Activated naive CD8-positive, alpha-beta T cell treated with anti-CD3 and anti-CD28 coated beads, Interleukin-2, amount 10 ng/mL, durations not matched to agents 7 days and 5 days (primary cell): ENCODE results near the gene SNX18. TPM values are rescaled to one million over a fixed set of nuclear protein-coding genes. Genes with fewer than 3 reads are reported as not detected.

Experiments used
- ATAC-seq: fragments of 150-1000 bp; cut with Tn5 transposase; one replicate; pipeline ENCODE4 v1.10.0; 2021; ENCODE audit warnings: low read depth, moderate library complexity
- POLR2A ChIA-PET: fragments of 350-600 bp; sonication (Branson Sonifier 250); formaldehyde crosslinking; loops from one replicate; lab custom pipeline; 2021; ENCODE audit warnings: antibody characterized with exemption; lab: Charles Lee
- DNase-seq: peaks from one replicate; pipeline ENCODE4 v3.0.0; 2021
- H3K27ac Mint-ChIP-seq: one replicate; pipeline ENCODE4 v1.8.0; 2022; ENCODE audit warnings: mild to moderate bottlenecking, mixed read lengths
- H3K27me3 Mint-ChIP-seq: one replicate; pipeline ENCODE4 v1.8.0; 2022; ENCODE audit warnings: mild to moderate bottlenecking, moderate library complexity, mixed read lengths
- H3K36me3 Mint-ChIP-seq: one replicate; pipeline ENCODE4 v1.8.0; 2021; ENCODE audit warnings: mild to moderate bottlenecking, mixed read lengths
- H3K4me1 Mint-ChIP-seq: one replicate; pipeline ENCODE4 v1.8.0; 2021; ENCODE audit warnings: mixed read lengths
- H3K4me3 Mint-ChIP-seq: one replicate; pipeline ENCODE4 v1.8.0; 2022; ENCODE audit warnings: mild to moderate bottlenecking, moderate library complexity, mixed read lengths
- H3K9me3 Mint-ChIP-seq: one replicate; pipeline ENCODE4 v1.8.0; 2021; ENCODE audit warnings: mixed read lengths
- total RNA-seq, 2 experiments: library from RNA; stranded (reverse); gene quantifications; one replicate each; pipeline ENCODE4 v1.2.3, GENCODE V29; 2021

The SNX18 gene
- total RNA-seq, 2 experiments from 2014 or later, result 24.6 to 26.2 TPM

DNA sequence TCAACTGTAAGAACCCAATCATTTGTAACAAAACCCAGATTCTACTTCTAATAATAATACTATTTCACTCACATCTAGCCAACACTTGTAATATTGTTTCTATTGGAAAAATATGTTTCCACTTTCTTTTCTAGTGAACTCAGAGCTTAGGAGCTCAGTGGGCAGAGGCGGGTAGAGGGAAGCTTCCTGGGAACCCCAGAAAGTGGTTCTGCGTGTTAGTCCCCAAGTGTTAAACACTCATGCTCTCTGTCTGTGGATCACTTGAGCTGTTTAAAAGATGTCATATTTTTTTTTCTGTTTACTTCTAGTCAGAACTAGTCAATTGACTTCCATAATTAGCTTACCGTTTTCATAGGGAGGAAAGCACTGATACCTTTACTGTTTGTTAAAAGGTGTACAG lies 20.6 kb downstream of the SNX18 start:
- no peak for DNase-seq
- Mint-ChIP-seq H3K9me3 (no peaks in the 10 kb centered on the region), H3K4me3 (no peak overlapping the region), H3K27ac (no peak overlapping the region), H3K36me3 (peaks cover 16% of the 10 kb centered on the region), H3K4me1 (peaks cover 8% of the 10 kb centered on the region), H3K27me3 (no peaks in the 10 kb centered on the region)
- POLR2A ChIA-PET, result no interaction called here
- ATAC-seq, result no peak

DNA sequence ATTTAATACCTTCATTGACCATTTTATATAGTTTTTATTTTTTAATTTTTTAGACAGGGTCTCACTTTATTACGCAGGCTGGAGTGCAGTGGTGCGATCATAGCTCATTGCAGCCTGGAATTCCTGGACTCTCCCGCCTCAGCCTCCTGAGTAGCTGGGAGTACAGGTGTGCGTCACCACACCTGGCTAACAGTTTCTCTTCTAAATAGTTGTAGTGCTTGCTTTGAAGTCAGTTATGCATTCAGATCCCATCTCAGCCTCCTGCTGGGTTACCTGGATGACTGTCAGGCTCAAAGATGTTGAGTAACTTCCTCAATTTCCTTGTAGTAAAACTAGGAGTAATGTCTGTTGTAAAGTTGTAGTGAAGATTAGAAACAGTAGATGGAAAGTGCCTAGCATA lies 21.4 kb downstream of the SNX18 start:
- no peak for ATAC-seq
- Mint-ChIP-seq H3K27ac (no peak overlapping the region), H3K4me3 (no peak overlapping the region), H3K36me3 (peaks cover 15% of the 10 kb centered on the region), H3K27me3 (no peaks in the 10 kb centered on the region), H3K9me3 (no peaks in the 10 kb centered on the region), H3K4me1 (peaks cover 8% of the 10 kb centered on the region)
- POLR2A ChIA-PET, result no interaction called here
- DNase-seq, result no peak

DNA sequence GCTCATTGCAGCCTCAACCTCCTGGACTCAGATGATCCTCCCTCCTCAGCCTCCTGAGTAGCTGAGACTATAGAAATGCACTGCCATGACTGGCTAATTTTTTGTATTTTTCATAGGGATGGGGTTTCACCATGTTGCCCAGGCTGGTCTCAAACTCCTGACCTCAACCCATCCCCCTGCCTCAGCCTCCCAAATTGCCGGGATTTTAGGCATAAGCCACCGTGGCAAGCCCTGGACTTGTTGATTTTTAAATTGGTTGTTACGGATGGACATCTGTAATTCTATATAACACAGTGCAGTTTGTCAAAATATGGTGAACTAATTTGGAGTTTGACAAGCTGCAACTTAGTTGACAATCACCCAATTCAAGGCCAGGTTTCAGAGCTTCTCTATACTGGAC lies 22.7 kb downstream of the SNX18 start:
- H3K27ac Mint-ChIP-seq, result no peak overlapping the region
- ATAC-seq (no peak), DNase-seq (no peak)
- peaks cover 14% of the 10 kb centered on the region for H3K36me3 Mint-ChIP-seq
- POLR2A ChIA-PET, result no interaction called here
- no peaks in the 10 kb centered on the region for H3K9me3 Mint-ChIP-seq
- no peak overlapping the region for H3K4me3 Mint-ChIP-seq
- peaks cover 6% of the 10 kb centered on the region for H3K4me1 Mint-ChIP-seq
- no peaks in the 10 kb centered on the region for H3K27me3 Mint-ChIP-seq

DNA sequence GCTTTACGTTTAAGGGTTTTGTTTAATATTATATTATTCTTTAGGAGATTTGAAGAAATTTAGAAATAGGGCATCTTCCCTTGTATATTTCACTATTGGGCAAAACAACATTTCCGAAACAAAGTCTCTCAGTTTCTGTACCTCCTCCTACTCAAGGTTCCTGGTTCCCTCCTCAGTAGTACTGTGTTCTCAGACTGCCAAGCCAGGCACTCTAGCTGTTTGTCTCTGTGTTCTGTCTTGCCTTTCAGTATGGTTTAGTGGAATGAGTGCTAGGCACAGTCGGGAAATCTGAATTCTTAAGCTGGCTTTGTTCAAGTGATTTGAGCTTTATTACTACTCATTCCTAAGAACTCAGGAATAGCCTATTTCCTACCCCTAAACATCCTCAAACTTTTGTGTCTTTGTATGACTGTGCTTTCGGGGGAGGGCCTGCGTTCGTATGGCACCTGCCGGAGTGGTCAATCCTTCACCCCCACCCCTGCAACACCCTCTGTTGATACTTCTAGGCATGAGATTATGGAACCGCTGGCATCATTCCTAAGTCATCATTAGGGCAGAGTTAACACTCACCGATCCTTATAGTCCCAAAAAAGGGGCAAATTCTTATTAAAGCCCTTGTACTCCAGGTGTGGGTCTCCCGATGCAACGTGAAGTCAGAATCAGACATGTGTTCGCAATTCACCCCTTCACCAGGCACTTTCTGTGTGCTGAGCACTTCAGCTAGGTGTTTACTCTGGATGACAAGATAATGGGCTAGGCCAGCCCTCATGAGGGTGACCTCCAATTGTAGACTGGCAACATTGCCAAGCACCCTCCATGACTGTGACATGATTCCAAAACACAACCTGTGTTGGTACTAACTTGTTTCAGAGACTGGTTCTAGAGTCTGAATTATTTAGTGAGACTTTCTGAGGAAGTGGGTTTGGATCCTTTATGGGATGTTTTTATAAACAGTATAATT lies 24.5 kb downstream of the SNX18 start:
- Mint-ChIP-seq H3K4me1 (peaks cover 2% of the 10 kb centered on the region), H3K9me3 (no peaks in the 10 kb centered on the region)
- no peak for ATAC-seq

DNA sequence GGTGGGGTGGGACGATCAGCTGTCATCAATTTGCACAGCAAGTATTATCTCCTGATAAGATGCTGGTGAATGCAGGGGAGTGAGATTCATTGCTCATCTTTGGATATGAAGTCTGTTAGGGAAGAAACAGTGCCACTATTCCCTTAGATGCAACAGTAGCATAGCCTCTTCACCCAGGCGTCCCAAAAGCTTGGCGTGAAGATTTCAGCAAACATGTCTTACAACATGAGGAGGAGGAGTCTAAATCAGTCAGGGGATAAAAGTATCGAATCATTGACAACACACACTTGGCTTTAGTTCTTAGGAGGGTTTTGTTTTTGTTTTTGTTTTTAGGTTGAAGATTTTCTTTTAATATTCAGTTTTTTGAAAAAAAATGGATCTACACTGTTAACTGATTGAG lies 26.5 kb downstream of the SNX18 start:
- no peak overlapping the region for H3K4me3 Mint-ChIP-seq
- DNase-seq (no peak), ATAC-seq (no peak)
- H3K27me3 Mint-ChIP-seq, result no peaks in the 10 kb centered on the region
- H3K4me1 Mint-ChIP-seq, result peaks cover 2% of the 10 kb centered on the region
- POLR2A ChIA-PET, result no interaction called here
- no peaks in the 10 kb centered on the region for H3K9me3 Mint-ChIP-seq
- H3K36me3 Mint-ChIP-seq, result peaks cover 19% of the 10 kb centered on the region
- no peak overlapping the region for H3K27ac Mint-ChIP-seq

More for the DNA sequence above, 24.5 kb downstream of the SNX18 start:
- DNase-seq, result no peak
- Mint-ChIP-seq H3K27me3 (no peaks in the 10 kb centered on the region), H3K36me3 (peaks cover 12% of the 10 kb centered on the region), H3K27ac (no peak overlapping the region), H3K4me3 (no peak overlapping the region)
- POLR2A ChIA-PET, result no interaction called here

DNA sequence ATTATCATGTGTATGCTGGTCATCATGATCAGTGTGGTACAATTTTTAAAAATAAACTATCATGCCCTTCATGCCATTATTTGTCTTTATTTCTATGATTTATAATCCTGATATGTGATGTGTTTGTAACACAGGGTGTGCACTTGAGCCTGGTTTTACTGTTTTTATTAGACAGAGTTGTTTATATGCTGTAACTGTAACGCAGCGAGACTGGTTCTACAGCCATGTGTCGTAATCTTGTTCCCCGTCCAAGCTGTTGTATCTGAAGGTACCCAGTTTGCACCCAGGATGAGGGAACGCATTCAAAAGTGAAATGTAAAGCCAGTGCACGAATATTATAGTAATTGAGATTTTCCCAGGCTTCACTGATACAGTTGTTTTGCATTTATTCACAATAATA lies 28.2 kb downstream of the SNX18 start:
- no peak for DNase-seq

DNA sequence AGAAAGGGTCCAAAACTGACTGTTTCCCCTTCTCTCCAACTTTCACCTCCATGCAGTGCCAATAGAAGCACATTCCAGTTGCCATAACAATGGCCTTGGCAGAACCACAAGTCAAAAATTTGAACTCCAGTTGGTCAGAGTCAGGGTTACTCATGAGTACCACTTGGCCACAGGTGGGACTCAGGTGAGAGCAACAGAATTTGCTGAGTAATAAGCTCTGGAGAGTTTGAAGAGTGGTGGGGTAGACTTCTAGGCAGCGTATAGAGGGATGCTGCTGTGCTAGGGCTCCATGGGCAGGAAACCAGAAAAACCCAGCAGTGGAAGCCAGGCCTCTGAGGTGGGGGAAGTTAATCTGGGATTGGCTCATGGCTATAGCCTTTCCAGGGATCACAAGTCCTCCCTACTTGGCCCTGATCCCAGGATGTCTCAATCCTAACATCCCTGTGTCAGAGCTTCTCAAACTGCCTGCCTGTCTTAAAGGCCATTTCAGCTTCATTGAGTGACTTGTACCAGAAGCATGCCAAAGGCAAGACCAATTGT lies 30.2 kb downstream of the SNX18 start:
- Mint-ChIP-seq H3K9me3 (no peaks in the 10 kb centered on the region), H3K4me1 (no peaks in the 10 kb centered on the region), H3K36me3 (peaks cover 19% of the 10 kb centered on the region), H3K4me3 (no peak overlapping the region), H3K27me3 (no peaks in the 10 kb centered on the region), H3K27ac (no peak overlapping the region)
- POLR2A ChIA-PET, result no interaction called here
- DNase-seq (no peak), ATAC-seq (no peak)

More for the DNA sequence above, 28.2 kb downstream of the SNX18 start:
- Mint-ChIP-seq H3K4me3 (no peak overlapping the region), H3K9me3 (no peaks in the 10 kb centered on the region), H3K4me1 (peaks cover 2% of the 10 kb centered on the region), H3K27ac (no peak overlapping the region), H3K27me3 (no peaks in the 10 kb centered on the region), H3K36me3 (peaks cover 19% of the 10 kb centered on the region)
- POLR2A ChIA-PET, result no interaction called here
- no peak for ATAC-seq

DNA sequence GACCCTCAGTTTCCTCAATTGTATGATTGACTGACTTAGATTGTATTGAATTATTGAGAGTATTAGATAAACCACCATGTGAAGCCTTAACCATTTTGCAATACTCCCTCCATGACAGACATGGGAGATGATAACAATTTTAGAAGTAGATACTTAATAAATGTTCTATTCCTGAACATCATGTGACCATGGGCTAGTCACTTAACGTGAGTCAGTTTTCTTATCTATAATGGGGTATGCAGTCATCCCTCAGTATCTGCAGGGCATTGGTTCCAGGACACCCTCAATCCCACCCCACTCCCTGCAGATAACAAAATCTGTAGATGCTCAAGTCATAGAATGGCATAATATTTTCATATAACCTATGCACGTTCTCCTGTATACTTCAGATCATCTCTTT lies 31.0 kb downstream of the SNX18 start:
- H3K27me3 Mint-ChIP-seq, result no peaks in the 10 kb centered on the region

DNA sequence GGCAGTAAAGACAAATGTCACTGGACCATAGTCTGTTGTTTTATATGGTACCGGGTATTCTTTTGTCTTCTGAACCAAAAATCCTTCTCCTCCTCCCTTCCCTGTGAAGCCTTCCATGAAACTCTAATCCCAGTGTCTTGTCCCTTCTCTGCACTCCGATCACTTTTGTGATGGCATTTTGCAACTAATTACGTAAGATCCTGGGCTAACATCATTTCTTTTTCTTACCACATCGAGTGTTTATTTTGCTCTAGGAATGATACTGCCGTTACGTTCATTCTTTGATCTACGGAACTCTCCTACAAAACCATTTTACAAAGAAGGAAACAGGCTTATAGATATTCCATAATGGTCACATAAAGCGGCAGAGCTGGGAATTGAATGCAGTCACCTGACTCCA lies 33.7 kb downstream of the SNX18 start:
- Mint-ChIP-seq H3K4me1 (no peaks in the 10 kb centered on the region), H3K27me3 (no peaks in the 10 kb centered on the region), H3K27ac (no peak overlapping the region), H3K4me3 (no peak overlapping the region), H3K36me3 (peaks cover 9% of the 10 kb centered on the region), H3K9me3 (no peaks in the 10 kb centered on the region)
- DNase-seq (no peak), ATAC-seq (no peak)
- POLR2A ChIA-PET, result no interaction called here

More for the DNA sequence above, 31.0 kb downstream of the SNX18 start:
- peaks cover 16% of the 10 kb centered on the region for H3K36me3 Mint-ChIP-seq
- H3K4me1 Mint-ChIP-seq, result no peaks in the 10 kb centered on the region
- no peak for DNase-seq
- no peaks in the 10 kb centered on the region for H3K9me3 Mint-ChIP-seq
- POLR2A ChIA-PET, result no interaction called here
- no peak overlapping the region for H3K27ac Mint-ChIP-seq
- ATAC-seq, result no peak
- H3K4me3 Mint-ChIP-seq, result no peak overlapping the region

DNA sequence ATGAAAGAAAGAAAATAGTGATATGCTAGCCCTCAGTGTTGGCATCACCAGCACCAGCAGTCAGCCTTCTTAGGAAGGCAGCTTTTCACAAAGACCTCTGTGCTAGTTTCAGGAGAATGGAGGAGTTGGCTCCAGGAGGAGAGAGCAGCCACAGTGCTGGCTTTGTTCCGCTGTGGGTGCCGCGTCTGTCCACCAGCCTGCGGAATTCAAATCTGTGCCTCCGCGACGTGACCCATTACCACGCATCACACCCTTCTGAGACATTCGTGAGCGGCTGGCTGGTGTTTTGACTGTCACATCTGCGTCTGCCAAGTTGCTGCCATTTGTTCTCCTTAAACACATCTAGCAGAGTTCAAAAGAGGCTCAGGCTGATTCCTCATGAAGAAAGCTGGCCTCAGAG lies 34.4 kb downstream of the SNX18 start:
- Mint-ChIP-seq H3K27me3 (no peaks in the 10 kb centered on the region), H3K4me1 (no peaks in the 10 kb centered on the region), H3K4me3 (no peak overlapping the region), H3K36me3 (peaks cover 7% of the 10 kb centered on the region), H3K9me3 (no peaks in the 10 kb centered on the region), H3K27ac (no peak overlapping the region)
- DNase-seq (no peak), ATAC-seq (no peak)
- POLR2A ChIA-PET, result no interaction called here

DNA sequence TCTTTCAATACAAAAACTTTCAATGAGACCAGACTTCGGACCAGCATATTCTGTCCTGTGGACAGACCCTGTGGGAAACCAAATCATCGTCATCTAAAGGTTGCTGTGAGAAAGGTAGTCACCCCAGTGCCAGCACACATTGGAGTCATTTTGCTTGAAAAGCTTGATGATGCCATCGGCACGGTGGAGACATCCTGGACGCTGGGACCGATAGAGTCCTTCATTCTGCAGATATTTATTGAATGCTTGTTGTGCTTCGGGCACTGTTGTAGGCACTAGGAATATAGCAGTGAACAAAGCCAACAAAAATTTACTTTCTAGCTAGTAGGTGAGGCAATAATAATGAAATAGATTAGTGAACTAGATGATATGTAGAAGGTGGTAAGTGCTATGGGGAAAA lies 34.9 kb downstream of the SNX18 start:
- Mint-ChIP-seq H3K27me3 (no peaks in the 10 kb centered on the region), H3K36me3 (peaks cover 6% of the 10 kb centered on the region), H3K4me3 (no peak overlapping the region), H3K9me3 (no peaks in the 10 kb centered on the region), H3K4me1 (no peaks in the 10 kb centered on the region), H3K27ac (no peak overlapping the region)
- DNase-seq (no peak), ATAC-seq (no peak)
- POLR2A ChIA-PET, result no interaction called here

DNA sequence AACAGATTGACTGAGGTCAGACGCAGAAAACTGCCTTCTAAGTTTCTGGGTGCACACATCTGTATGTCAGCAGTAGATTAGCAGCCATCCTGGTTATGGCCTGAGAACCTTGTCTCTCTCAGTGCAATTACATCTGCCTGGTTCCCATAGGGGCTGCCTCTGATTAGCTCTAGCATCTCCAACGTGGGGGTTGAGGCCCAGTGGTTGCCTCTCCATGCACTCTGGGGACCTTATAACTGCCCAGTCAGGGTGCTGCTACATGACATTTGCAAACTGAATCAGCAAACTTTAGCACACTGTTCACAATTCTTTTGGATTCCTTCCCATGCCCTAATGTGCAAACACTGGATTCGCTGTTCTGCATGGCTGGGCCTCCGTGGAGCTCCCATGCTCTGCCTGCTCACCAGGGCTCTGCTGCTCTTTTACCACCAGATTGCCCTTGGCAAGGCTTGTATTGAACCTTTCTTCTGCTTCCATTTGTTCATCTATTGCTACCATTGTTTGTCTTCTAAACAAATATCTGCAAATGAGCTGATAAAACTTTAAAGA lies 36.2 kb downstream of the SNX18 start:
- POLR2A ChIA-PET, result no interaction called here
- Mint-ChIP-seq H3K4me3 (no peak overlapping the region), H3K9me3 (no peaks in the 10 kb centered on the region), H3K4me1 (no peaks in the 10 kb centered on the region), H3K36me3 (peaks cover 2% of the 10 kb centered on the region), H3K27me3 (no peaks in the 10 kb centered on the region), H3K27ac (no peak overlapping the region)
- no peak for ATAC-seq
- DNase-seq, result no peak

DNA sequence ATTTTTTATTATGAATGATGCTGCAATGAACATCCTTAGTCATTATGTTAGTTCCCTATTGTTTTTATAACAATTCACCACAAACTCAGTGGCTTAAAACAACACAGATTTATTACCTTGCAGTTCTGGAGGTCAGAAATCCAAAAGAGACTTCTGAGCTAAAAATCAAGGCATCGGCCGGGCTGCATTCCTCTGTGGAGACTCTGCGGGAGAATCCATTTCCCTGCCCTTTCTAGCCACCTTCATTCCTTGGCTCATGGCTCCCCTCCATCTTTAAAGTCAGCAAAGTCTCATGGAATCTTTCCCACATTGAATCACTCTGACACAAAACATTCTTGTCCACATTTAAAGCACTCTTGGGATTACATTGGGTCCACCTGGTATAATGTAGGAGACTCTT lies 38.6 kb downstream of the SNX18 start:
- DNase-seq, result no peak
- Mint-ChIP-seq H3K9me3 (peaks cover 3% of the 10 kb centered on the region), H3K4me3 (no peak overlapping the region), H3K36me3 (no peaks in the 10 kb centered on the region), H3K27ac (no peak overlapping the region), H3K4me1 (no peaks in the 10 kb centered on the region), H3K27me3 (no peaks in the 10 kb centered on the region)
- no peak for ATAC-seq
- POLR2A ChIA-PET, result no interaction called here

DNA sequence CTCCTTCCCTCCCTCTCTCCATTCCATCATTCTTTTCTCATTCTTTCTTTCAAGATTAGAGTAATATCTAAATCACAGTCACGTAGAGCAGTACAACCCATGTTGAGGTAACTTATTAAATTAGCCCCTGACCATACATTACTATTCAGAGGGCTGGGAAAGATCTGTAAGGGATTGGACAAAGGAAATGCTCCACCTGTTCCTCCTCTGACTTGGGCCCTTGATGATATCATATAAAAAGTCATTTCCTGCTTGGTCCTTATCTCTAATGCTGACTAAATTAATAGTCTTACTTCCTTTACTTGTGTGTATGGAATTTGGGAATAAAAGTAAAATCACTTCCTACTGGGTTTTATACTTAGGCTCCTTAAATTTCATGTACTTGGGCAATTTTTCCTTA lies 40.8 kb downstream of the SNX18 start:
- peaks cover 3% of the 10 kb centered on the region for H3K9me3 Mint-ChIP-seq
- DNase-seq (no peak), ATAC-seq (no peak)
- H3K4me1 Mint-ChIP-seq, result no peaks in the 10 kb centered on the region
- H3K36me3 Mint-ChIP-seq, result no peaks in the 10 kb centered on the region
- POLR2A ChIA-PET, result no interaction called here
- no peak overlapping the region for H3K4me3 Mint-ChIP-seq
- H3K27me3 Mint-ChIP-seq, result no peaks in the 10 kb centered on the region
- H3K27ac Mint-ChIP-seq, result no peak overlapping the region
